ENCODE results near the gene TMEM247.
"Not testable (repeated sequence)": the region's sequence is repeated elsewhere in the genome, so short reads cannot be mapped to it uniquely, and the experiment has no call there.

TMEM247 gene

GRCh38 chr2:46459694-46460093, 19.7 kb upstream of the TMEM247 start:
- no peak for DNase-seq

GRCh38 chr2:46460241-46460921, 19.0 kb upstream of the TMEM247 start:
- no peak for DNase-seq

- no peak for DNase-seq
Observed at GRCh38 chr2:46461011-46461674, 18.2 kb upstream of the TMEM247 start.

- DNase-seq = no peak
Observed at GRCh38 chr2:46461709-46462171, 17.6 kb upstream of the TMEM247 start.

- DNase-seq = no peak
Observed at GRCh38 chr2:46462936-46463335, 16.4 kb upstream of the TMEM247 start.

- no peak for DNase-seq
Observed at GRCh38 chr2:46469116-46469515, 10.2 kb upstream of the TMEM247 start.

GRCh38 chr2:46469700-46470099, 9.7 kb upstream of the TMEM247 start:
- no peak for DNase-seq

GRCh38 chr2:46470114-46470628, 9.2 kb upstream of the TMEM247 start:
- no peak for DNase-seq

GRCh38 chr2:46471019-46471583, 8.3 kb upstream of the TMEM247 start:
- DNase-seq = no peak

- no peak for DNase-seq
Observed at GRCh38 chr2:46471697-46472096, 7.7 kb upstream of the TMEM247 start.

GRCh38 chr2:46472165-46472564, 7.2 kb upstream of the TMEM247 start:
- DNase-seq = not testable (repeated sequence)

- not testable (repeated sequence) for DNase-seq
Observed at GRCh38 chr2:46477462-46477861, 1.9 kb upstream of the TMEM247 start.

GRCh38 chr2:46477925-46478324, 1.4 kb upstream of the TMEM247 start:
- DNase-seq = no peak

- DNase-seq = no peak
Observed at GRCh38 chr2:46480562-46480961, 1.2 kb downstream of the TMEM247 start.

GRCh38 chr2:46481198-46482193, 2.1 kb downstream of the TMEM247 start:
- DNase-seq = no peak

- DNase-seq = no peak
Observed at GRCh38 chr2:46482490-46482889, 3.1 kb downstream of the TMEM247 start.

GRCh38 chr2:46485002-46485401, 5.6 kb downstream of the TMEM247 start:
- no peak for DNase-seq

GRCh38 chr2:46486436-46486835, 7.1 kb downstream of the TMEM247 start:
- no peak for DNase-seq

- no peak for DNase-seq
Observed at GRCh38 chr2:46487667-46488335, 8.4 kb downstream of the TMEM247 start.

GRCh38 chr2:46488389-46488788, 9.0 kb downstream of the TMEM247 start:
- no peak for DNase-seq

- peak; percentile 96 for DNase-seq
Observed at GRCh38 chr2:46489423-46490174, 10.2 kb downstream of the TMEM247 start.
